ENCODE data around the gene MBOAT2. TPM values are rescaled to one million over a fixed set of nuclear protein-coding genes. Genes with fewer than 3 reads are reported as not detected.
A peak's percentile ranks its signal among the peaks of the same experiment; 100 is the strongest.

Gene MBOAT2
- total RNA-seq, 1 donor from 2014 or later, result 84.0 TPM

DNA sequence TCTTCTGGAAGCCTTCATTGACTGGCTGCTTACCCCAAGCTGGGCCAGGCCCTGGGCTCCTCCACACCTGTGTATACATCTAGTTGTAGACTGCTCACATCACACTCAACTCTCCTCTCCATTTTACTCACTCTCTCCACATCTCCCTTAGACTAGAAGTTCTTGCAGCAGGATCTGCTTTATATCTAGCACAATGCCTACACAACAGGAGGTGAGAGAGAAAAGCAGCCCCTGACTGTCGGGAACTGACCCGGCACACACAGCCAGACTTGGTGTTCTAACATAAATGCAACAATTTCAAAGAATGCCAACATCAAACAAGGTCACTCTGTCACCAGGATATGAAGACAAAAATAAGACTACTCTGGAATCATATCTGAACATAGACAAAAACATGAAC, 172.0 kb downstream of the MBOAT2 start:
- H3K4me2 ChIP-seq, result peak overlapping the region; percentile 51

DNA sequence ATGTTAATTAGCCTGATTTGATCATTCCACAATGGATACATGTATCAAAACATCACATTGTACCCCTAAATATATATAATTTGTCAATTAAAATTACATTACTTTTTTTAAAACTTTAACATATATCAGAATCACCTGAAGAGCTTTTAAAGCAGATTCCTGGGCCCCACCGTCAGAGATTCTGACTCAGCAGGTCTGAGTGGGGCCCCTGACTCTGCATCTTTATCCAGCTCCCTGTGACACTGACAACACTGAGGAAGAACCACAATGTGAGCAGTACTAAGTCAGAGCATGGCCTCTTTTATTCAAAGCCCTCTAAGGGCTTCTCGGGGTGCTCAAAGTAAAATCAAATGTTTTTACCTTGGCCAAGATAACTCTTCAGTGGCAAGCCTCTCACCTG, 175.8 kb downstream of the MBOAT2 start:
- no peak overlapping the region for H3K4me3 Mint-ChIP-seq
- no peak overlapping the region for H3K27ac Mint-ChIP-seq
- no peaks in the 10 kb centered on the region for H3K9me3 Mint-ChIP-seq
- peaks cover 11% of the 10 kb centered on the region for H3K36me3 Mint-ChIP-seq
- Histone ChIP-seq H2AFZ (replicated peaks) (no peak overlapping the region), H3K4me1 (peaks cover 11% of the 10 kb centered on the region), H3K36me3 (no peaks in the 10 kb centered on the region), H3K27ac (no peak overlapping the region), H3K27me3 (no peaks in the 10 kb centered on the region), H3F3A (ENCODE audit: low read depth) (no peaks in the 10 kb centered on the region), H3K9me3 (ENCODE audit: low read depth) (no peaks in the 10 kb centered on the region), H4K20me1 (ENCODE audit: low read depth) (peaks cover 16% of the 10 kb centered on the region), H3K4me3 (no peak overlapping the region), H3K9ac (no peak overlapping the region), H3K79me2 (ENCODE audit: low read depth) (peaks cover 27% of the 10 kb centered on the region), H3K4me2 (no peak overlapping the region)
- peaks cover 19% of the 10 kb centered on the region for H3K4me1 Mint-ChIP-seq
- TF ChIP-seq, protein P1, sequence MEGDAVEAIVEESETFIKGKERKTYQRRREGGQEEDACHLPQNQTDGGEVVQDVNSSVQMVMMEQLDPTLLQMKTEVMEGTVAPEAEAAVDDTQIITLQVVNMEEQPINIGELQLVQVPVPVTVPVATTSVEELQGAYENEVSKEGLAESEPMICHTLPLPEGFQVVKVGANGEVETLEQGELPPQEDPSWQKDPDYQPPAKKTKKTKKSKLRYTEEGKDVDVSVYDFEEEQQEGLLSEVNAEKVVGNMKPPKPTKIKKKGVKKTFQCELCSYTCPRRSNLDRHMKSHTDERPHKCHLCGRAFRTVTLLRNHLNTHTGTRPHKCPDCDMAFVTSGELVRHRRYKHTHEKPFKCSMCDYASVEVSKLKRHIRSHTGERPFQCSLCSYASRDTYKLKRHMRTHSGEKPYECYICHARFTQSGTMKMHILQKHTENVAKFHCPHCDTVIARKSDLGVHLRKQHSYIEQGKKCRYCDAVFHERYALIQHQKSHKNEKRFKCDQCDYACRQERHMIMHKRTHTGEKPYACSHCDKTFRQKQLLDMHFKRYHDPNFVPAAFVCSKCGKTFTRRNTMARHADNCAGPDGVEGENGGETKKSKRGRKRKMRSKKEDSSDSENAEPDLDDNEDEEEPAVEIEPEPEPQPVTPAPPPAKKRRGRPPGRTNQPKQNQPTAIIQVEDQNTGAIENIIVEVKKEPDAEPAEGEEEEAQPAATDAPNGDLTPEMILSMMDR (IDR thresholded peaks at IDR 0.05), result no peak
- H3K27me3 Mint-ChIP-seq (ENCODE audit: insufficient read depth, low read depth), result peaks cover 6% of the 10 kb centered on the region
- no peak for DNase-seq (ENCODE audit: low spot score)

More for the DNA sequence above, 172.0 kb downstream of the MBOAT2 start:
- H3K9ac ChIP-seq, result no peak overlapping the region
- no peaks in the 10 kb centered on the region for H3K36me3 ChIP-seq
- no peak overlapping the region for H3K4me3 Mint-ChIP-seq
- H3K36me3 Mint-ChIP-seq, result peaks cover 4% of the 10 kb centered on the region
- DNase-seq (ENCODE audit: low spot score), result no peak
- peaks cover 53% of the 10 kb centered on the region for H3K79me2 ChIP-seq (ENCODE audit: low read depth)
- H4K20me1 ChIP-seq (ENCODE audit: low read depth), result peaks cover 29% of the 10 kb centered on the region
- H3K9me3 Mint-ChIP-seq, result no peaks in the 10 kb centered on the region
- no peaks in the 10 kb centered on the region for H3K9me3 ChIP-seq (ENCODE audit: low read depth)
- no peak overlapping the region for H2AFZ ChIP-seq (replicated peaks)
- no peaks in the 10 kb centered on the region for H3F3A ChIP-seq (ENCODE audit: low read depth)
- peaks cover 11% of the 10 kb centered on the region for H3K4me1 ChIP-seq
- H3K27ac Mint-ChIP-seq, result peak overlapping the region; percentile 5
- no peak overlapping the region for H3K4me3 ChIP-seq
- no peaks in the 10 kb centered on the region for H3K27me3 ChIP-seq
- no peak overlapping the region for H3K27ac ChIP-seq
- peaks cover 29% of the 10 kb centered on the region for H3K4me1 Mint-ChIP-seq
- TF ChIP-seq EZH2phosphoT487 (IDR thresholded peaks at IDR 0.05) (no peak), EZH2 (IDR thresholded peaks at IDR 0.05) (no peak)
- TF ChIP-seq, protein P1 (IDR thresholded peaks at IDR 0.05), result no peak
- peaks cover 6% of the 10 kb centered on the region for H3K27me3 Mint-ChIP-seq (ENCODE audit: insufficient read depth, low read depth)

DNA sequence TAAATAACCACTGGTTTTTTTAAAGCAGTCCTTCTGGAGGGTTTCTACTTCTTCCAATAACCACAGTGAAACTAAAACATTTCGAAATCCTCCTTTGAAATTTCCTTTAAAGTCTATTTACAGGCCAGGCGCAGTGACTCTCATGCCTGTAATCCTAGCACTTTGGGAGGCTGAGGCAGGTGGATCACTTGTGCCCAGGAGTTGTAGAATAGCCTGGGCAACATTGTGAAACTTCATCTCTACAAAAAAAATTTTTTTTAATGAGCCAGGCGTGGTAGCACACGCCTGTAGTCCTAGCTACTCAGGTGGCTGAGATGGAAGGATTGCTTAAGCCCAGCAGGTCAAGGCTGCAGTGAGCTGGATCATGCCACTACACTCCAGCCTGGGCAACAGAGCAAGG, 181.3 kb downstream of the MBOAT2 start:
- H3K9me3 Mint-ChIP-seq, result no peaks in the 10 kb centered on the region
- Histone ChIP-seq H2AFZ (replicated peaks) (no peak overlapping the region), H4K20me1 (ENCODE audit: low read depth) (no peaks in the 10 kb centered on the region), H3K4me3 (no peak overlapping the region), H3K4me1 (no peaks in the 10 kb centered on the region), H3K36me3 (no peaks in the 10 kb centered on the region), H3K9ac (no peak overlapping the region), H3F3A (ENCODE audit: low read depth) (no peaks in the 10 kb centered on the region), H3K27me3 (no peaks in the 10 kb centered on the region), H3K4me2 (no peak overlapping the region), H3K9me3 (ENCODE audit: low read depth) (no peaks in the 10 kb centered on the region), H3K79me2 (ENCODE audit: low read depth) (no peaks in the 10 kb centered on the region), H3K27ac (no peak overlapping the region)
- H3K4me3 Mint-ChIP-seq, result no peak overlapping the region
- DNase-seq (ENCODE audit: low spot score), result no peak
- H3K27ac Mint-ChIP-seq, result no peak overlapping the region
- H3K36me3 Mint-ChIP-seq, result peaks cover 13% of the 10 kb centered on the region
- no peaks in the 10 kb centered on the region for H3K27me3 Mint-ChIP-seq (ENCODE audit: insufficient read depth, low read depth)
- H3K4me1 Mint-ChIP-seq, result peaks cover 2% of the 10 kb centered on the region
- TF ChIP-seq EZH2phosphoT487 (IDR thresholded peaks at IDR 0.05) (no peak), EZH2 (IDR thresholded peaks at IDR 0.05) (no peak)
- TF ChIP-seq, protein P1 (IDR thresholded peaks at IDR 0.05), result no peak

Measured in neural progenitor cell (in vitro differentiated cells).